Panc1 (cell line): ENCODE data around the gene SPRYD3. TPM values are rescaled to one million over a fixed set of nuclear protein-coding genes. Genes with fewer than 3 reads are reported as not detected.

Experiments used
- ATAC-seq: fragments of 200-7000 bp; cut with Tn5 transposase; 2 replicates; pipeline ENCODE4 v1.9.1; 2020; ENCODE audit warnings: mild to moderate bottlenecking, moderate library complexity
- BruUV-seq: library from RNA; stranded (reverse); fragments of 400-500 nt; replicated peaks from 2 replicates; lab custom pipeline; 2021; lab: Mats Ljungman, UMichigan
- CTCF ChIA-PET: fragments of 300-600 bp; sonication (Branson Sonifier 250); formaldehyde crosslinking; loops from one replicate; lab custom pipeline; 2022; ENCODE audit warnings: antibody characterized with exemption; lab: Charles Lee
- POLR2A ChIA-PET: fragments of 300-600 bp; sonication (Branson Sonifier 250); formaldehyde crosslinking; loops from one replicate; lab custom pipeline; 2022; ENCODE audit warnings: antibody characterized with exemption; lab: Charles Lee
- DNase-seq: peaks from one replicate; pipeline ENCODE4 v3.0.0-alpha.2; 2010; ENCODE audit warnings: low read depth, low spot score
- H3K27ac ChIP-seq: 2 replicates; pipeline ENCODE4 v1.5.1; 2011; ENCODE audit warnings: mild to moderate bottlenecking, low read length, inconsistent platforms
- H3K27me3 ChIP-seq: fragments of 200-500 bp; sonication (Bioruptor generic); 2 replicates; pipeline ENCODE4 v1.6.0; 2014; ENCODE audit warnings: low read length, inconsistent platforms; ENCODE audit not compliant: control insufficient read depth, insufficient read depth
- H3K36me3 ChIP-seq: fragments of 200-500 bp; sonication (Bioruptor generic); 2 replicates; pipeline ENCODE4 v1.5.1; 2014; ENCODE audit warnings: inconsistent platforms, mild to moderate bottlenecking, low read length, moderate library complexity; ENCODE audit not compliant: control insufficient read depth, insufficient read depth
- H3K4me1 ChIP-seq: 2 replicates; pipeline ENCODE4 v1.5.1; 2011; ENCODE audit warnings: inconsistent platforms, mild to moderate bottlenecking, low read length, moderate library complexity; ENCODE audit not compliant: control insufficient read depth, insufficient read depth
- H3K4me3 ChIP-seq, 2 experiments: 2 replicates each; pipeline ENCODE4 v1.5.1; 2011 to 2012; ENCODE audit warnings: low read depth in 2 of 2, low read length in 2 of 2, mild to moderate bottlenecking in 2 of 2, inconsistent platforms in 1 of 2, moderate library complexity in 1 of 2
- H3K9me3 ChIP-seq: fragments of 200-500 bp; sonication (Bioruptor generic); 2 replicates; pipeline ENCODE4 v1.5.1; 2014; ENCODE audit warnings: low read depth, mild to moderate bottlenecking, inconsistent platforms, low read length, moderate library complexity; ENCODE audit not compliant: control insufficient read depth, insufficient read depth
- POLR2AphosphoS5 ChIP-seq: IDR thresholded peaks from 2 replicates; pipeline ENCODE4 v1.6.1; 2012; ENCODE audit warnings: mild to moderate bottlenecking, low read depth, low read length, moderate library complexity
- SIN3A ChIP-seq: IDR thresholded peaks from 2 replicates; pipeline ENCODE4 v1.6.1; 2012; ENCODE audit warnings: low read depth, mild to moderate bottlenecking, low read length, moderate library complexity, borderline replicate concordance; ENCODE audit not compliant: insufficient read depth
- TCF7L2 ChIP-seq: IDR thresholded peaks from 2 replicates; pipeline ENCODE4 v1.6.1; 2011; ENCODE audit warnings: mild to moderate bottlenecking, low read depth, low read length, inconsistent platforms
- in situ Hi-C: cut with HindIII; loops from 2 replicates; pipeline ENCODE4 v1.10.0; 2016; ENCODE audit warnings: low sequenced_read_pairs, low pct_unique_long_range_greater_than_20kb
- intact Hi-C: fragments of 100-400 bp; cut with micrococcal nuclease; formaldehyde crosslinking; loops from one replicate; pipeline ENCODE4 v1.10.0; 2022; ENCODE audit not compliant: unreplicated experiment
- total RNA-seq: library from RNA; stranded (reverse); gene quantifications from one replicate; pipeline ENCODE4 v1.2.1, GENCODE V29; 2021; ENCODE audit not compliant: unreplicated experiment
- TF ChIP-seq, protein P1 (sequence below), 2 experiments: IDR thresholded peaks; 2 replicates each; pipeline ENCODE4 v1.6.1; 2011 to 2012; ENCODE audit warnings: low read depth in 2 of 2, control low read depth in 1 of 2, low read length in 1 of 2, mild to moderate bottlenecking in 1 of 2, moderate library complexity in 1 of 2; ENCODE audit not compliant: insufficient read depth in 1 of 2
- TF ChIP-seq, protein P2 (sequence below): fragments of 450-650 bp; IDR thresholded peaks from 2 replicates; pipeline ENCODE4 v1.5.1; 2017; ENCODE audit warnings: mild to moderate bottlenecking

The SPRYD3 gene
- total RNA-seq, 1 experiment from 2014 or later = 25.0 TPM

DNA sequence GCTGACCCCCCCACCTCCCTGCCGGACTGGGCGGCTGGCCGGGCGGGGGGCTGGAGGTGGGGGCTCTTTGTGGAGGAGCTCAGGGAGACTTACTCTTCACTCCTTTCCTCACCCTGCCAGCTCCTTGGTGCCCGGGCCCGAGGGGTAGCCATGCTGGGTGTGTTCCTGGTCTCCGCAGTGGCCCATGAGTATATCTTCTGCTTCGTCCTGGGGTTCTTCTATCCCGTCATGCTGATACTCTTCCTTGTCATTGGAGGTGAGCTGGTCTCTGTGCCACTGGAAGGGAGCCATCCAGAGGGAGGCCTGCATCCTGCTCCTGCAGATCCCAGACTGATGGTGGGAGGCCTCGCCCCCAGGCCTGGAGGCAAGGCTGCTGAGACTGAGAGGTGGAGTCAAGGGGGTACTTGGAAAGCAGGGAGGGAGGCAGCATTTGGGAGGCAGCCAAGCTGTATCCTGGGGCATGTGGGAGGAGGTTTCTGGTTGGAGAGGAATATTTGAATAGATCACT is 43.8 kb upstream of the SPRYD3 start:
- ATAC-seq = peak; percentile 46; the same call in 1 of the 2 replicates

GRCh38 chr12:53120685-53121525 is 41.7 kb upstream of the SPRYD3 start:
- in situ Hi-C loops (no loop called here), intact Hi-C loops (no loop called here)
- POLR2A ChIA-PET = interaction anchor here (0.7 kb wide), 1 partner anchor 20 kb away, joined by 9 read pairs; no protein-coding TSS in a partner anchor
- Histone ChIP-seq H3K4me3 (no peak overlapping the region), H3K4me1 (no peaks in the 10 kb centered on the region), H3K27me3 (no peaks in the 10 kb centered on the region), H3K9me3 (no peaks in the 10 kb centered on the region), H3K36me3 (no peaks in the 10 kb centered on the region), H3K27ac (no peak overlapping the region)
- no TSS peak for BruUV-seq
- TF ChIP-seq SIN3A (no peak), TCF7L2 (no peak), POLR2AphosphoS5 (no peak)
- TF ChIP-seq, protein P1, sequence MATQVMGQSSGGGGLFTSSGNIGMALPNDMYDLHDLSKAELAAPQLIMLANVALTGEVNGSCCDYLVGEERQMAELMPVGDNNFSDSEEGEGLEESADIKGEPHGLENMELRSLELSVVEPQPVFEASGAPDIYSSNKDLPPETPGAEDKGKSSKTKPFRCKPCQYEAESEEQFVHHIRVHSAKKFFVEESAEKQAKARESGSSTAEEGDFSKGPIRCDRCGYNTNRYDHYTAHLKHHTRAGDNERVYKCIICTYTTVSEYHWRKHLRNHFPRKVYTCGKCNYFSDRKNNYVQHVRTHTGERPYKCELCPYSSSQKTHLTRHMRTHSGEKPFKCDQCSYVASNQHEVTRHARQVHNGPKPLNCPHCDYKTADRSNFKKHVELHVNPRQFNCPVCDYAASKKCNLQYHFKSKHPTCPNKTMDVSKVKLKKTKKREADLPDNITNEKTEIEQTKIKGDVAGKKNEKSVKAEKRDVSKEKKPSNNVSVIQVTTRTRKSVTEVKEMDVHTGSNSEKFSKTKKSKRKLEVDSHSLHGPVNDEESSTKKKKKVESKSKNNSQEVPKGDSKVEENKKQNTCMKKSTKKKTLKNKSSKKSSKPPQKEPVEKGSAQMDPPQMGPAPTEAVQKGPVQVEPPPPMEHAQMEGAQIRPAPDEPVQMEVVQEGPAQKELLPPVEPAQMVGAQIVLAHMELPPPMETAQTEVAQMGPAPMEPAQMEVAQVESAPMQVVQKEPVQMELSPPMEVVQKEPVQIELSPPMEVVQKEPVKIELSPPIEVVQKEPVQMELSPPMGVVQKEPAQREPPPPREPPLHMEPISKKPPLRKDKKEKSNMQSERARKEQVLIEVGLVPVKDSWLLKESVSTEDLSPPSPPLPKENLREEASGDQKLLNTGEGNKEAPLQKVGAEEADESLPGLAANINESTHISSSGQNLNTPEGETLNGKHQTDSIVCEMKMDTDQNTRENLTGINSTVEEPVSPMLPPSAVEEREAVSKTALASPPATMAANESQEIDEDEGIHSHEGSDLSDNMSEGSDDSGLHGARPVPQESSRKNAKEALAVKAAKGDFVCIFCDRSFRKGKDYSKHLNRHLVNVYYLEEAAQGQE (IDR thresholded peaks at IDR 0.05; ENCODE audit: insufficient read depth in 1 of 2, low read depth in 2 of 2, low read length in 1 of 2) = no peak
- TF ChIP-seq, protein P2, sequence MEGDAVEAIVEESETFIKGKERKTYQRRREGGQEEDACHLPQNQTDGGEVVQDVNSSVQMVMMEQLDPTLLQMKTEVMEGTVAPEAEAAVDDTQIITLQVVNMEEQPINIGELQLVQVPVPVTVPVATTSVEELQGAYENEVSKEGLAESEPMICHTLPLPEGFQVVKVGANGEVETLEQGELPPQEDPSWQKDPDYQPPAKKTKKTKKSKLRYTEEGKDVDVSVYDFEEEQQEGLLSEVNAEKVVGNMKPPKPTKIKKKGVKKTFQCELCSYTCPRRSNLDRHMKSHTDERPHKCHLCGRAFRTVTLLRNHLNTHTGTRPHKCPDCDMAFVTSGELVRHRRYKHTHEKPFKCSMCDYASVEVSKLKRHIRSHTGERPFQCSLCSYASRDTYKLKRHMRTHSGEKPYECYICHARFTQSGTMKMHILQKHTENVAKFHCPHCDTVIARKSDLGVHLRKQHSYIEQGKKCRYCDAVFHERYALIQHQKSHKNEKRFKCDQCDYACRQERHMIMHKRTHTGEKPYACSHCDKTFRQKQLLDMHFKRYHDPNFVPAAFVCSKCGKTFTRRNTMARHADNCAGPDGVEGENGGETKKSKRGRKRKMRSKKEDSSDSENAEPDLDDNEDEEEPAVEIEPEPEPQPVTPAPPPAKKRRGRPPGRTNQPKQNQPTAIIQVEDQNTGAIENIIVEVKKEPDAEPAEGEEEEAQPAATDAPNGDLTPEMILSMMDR = no peak
- no peak for DNase-seq
- 0 out of 2 replicates have a peak, but pooled peaks have one; percentile 35 for ATAC-seq
- CTCF ChIA-PET = no interaction called here

More for the DNA sequence above, 43.8 kb upstream of the SPRYD3 start:
- CTCF ChIA-PET = no interaction called here
- peaks cover 5% of the 10 kb centered on the region for H3K27me3 ChIP-seq
- POLR2A ChIA-PET = no interaction called here
- no peaks in the 10 kb centered on the region for H3K36me3 ChIP-seq
- in situ Hi-C loops = no loop called here
- H3K9me3 ChIP-seq = no peaks in the 10 kb centered on the region
- TF ChIP-seq SIN3A (no peak), TCF7L2 (no peak), POLR2AphosphoS5 (no peak)
- TF ChIP-seq, protein P1 (IDR thresholded peaks at IDR 0.05; ENCODE audit: insufficient read depth in 1 of 2, low read depth in 2 of 2, low read length in 1 of 2) = no peak
- TF ChIP-seq, protein P2 = no peak
- intact Hi-C loops = no loop called here
- no peak overlapping the region for H3K4me3 ChIP-seq
- no peak for DNase-seq
- H3K27ac ChIP-seq = no peak overlapping the region
- no TSS peak for BruUV-seq
- H3K4me1 ChIP-seq = no peaks in the 10 kb centered on the region
